CD4-positive, alpha-beta memory T cell (primary cell): ENCODE data around the gene SETD6. TPM values are rescaled to one million over a fixed set of nuclear protein-coding genes. Genes with fewer than 3 reads are reported as not detected.
A peak's percentile ranks its signal among the peaks of the same experiment; 100 is the strongest.

Source experiments
- CTCF ChIA-PET: fragments of 350-600 bp; sonication (Branson Sonifier 250); formaldehyde crosslinking; loops from one replicate; lab custom pipeline; 2021; ENCODE audit warnings: inconsistent platforms; ENCODE audit not compliant: partially characterized antibody; lab: Charles Lee
- POLR2A ChIA-PET: fragments of 350-600 bp; sonication (Branson Sonifier 250); formaldehyde crosslinking; loops from one replicate; lab custom pipeline; 2021; ENCODE audit not compliant: partially characterized antibody; lab: Charles Lee
- DNase-seq, 5 donors: peaks; one replicate each; pipeline versions ENCODE4 v3.0.0 to v3.0.0-alpha.2; 2020 to 2022; ENCODE audit warnings: mixed read lengths in 1 of 5
- H3K27ac ChIP-seq: one replicate; pipeline ENCODE4 v1.7.0; 2013; ENCODE audit warnings: low read depth, low read length
- H3K27me3 ChIP-seq: 2 replicates; pipeline ENCODE4 v1.7.0; 2013; ENCODE audit warnings: mild to moderate bottlenecking, low read length, moderate library complexity; ENCODE audit not compliant: insufficient read depth
- H3K36me3 ChIP-seq: 2 replicates; pipeline ENCODE4 v1.7.0; 2013; ENCODE audit warnings: mild to moderate bottlenecking, low read length, moderate library complexity; ENCODE audit not compliant: insufficient read depth
- H3K4me1 ChIP-seq: 2 replicates; pipeline ENCODE4 v1.7.0; 2013; ENCODE audit warnings: mild to moderate bottlenecking, low read length, moderate library complexity; ENCODE audit not compliant: insufficient read depth
- H3K4me3 ChIP-seq, 2 donors: one replicate each; pipeline ENCODE4 v1.7.0; 2013; ENCODE audit warnings: low read length in 2 of 2, mild to moderate bottlenecking in 1 of 2
- H3K9me3 ChIP-seq, 2 donors: one replicate each; pipeline ENCODE4 v1.7.0; 2013; ENCODE audit warnings: low read length in 2 of 2, control low read depth in 1 of 2; ENCODE audit not compliant: control insufficient read depth in 1 of 2
- H3K27ac Mint-ChIP-seq, 7 donors: one replicate each; pipeline ENCODE4 v1.8.0; 2020 to 2021; ENCODE audit warnings: mixed read lengths in 7 of 7, mild to moderate bottlenecking in 6 of 7, inconsistent platforms in 3 of 7, moderate library complexity in 3 of 7
- H3K27me3 Mint-ChIP-seq, 2 donors: one replicate each; pipeline ENCODE4 v1.8.0; 2020 to 2021; ENCODE audit warnings: mixed read lengths in 2 of 2
- H3K36me3 Mint-ChIP-seq, 2 donors: one replicate each; pipeline ENCODE4 v1.8.0; 2020 to 2021; ENCODE audit warnings: mixed read lengths in 2 of 2, inconsistent platforms in 1 of 2, mild to moderate bottlenecking in 1 of 2
- H3K4me1 Mint-ChIP-seq, 4 donors: one replicate each; pipeline ENCODE4 v1.8.0; 2020 to 2021; ENCODE audit warnings: mixed read lengths in 4 of 4, mild to moderate bottlenecking in 1 of 4
- H3K4me3 Mint-ChIP-seq, 8 donors: one replicate each; pipeline ENCODE4 v1.8.0; 2020 to 2021; ENCODE audit warnings: mixed read lengths in 8 of 8, mild to moderate bottlenecking in 7 of 8, moderate library complexity in 6 of 8, inconsistent platforms in 3 of 8
- H3K9me3 Mint-ChIP-seq, 8 donors: one replicate each; pipeline ENCODE4 v1.8.0; 2020 to 2021; ENCODE audit warnings: mixed read lengths in 8 of 8, mild to moderate bottlenecking in 5 of 8, inconsistent platforms in 3 of 8, moderate library complexity in 1 of 8
- intact Hi-C: fragments of 100-400 bp; cut with micrococcal nuclease; formaldehyde crosslinking; loops from one replicate; pipeline ENCODE4 v1.15.1; 2023
- polyA plus RNA-seq, 2 donors: library from polyadenylated mRNA; unstranded; fragments of 300-500 nt; fragmentation: Illumina TruSeq; gene quantifications; one replicate each; pipeline ENCODE4 v1.2.3, GENCODE V29; 2021
- total RNA-seq, 2 experiments: library from RNA; stranded (reverse); gene quantifications; one replicate each; pipeline ENCODE4 v1.2.3, GENCODE V29; 2021

SETD6 gene
- total and polyA plus RNA-seq, 4 experiments from 2014 or later: 6.1 to 38.3 (median 23.6) TPM

GRCh38 chr16:58537124-58537906 is 22.0 kb downstream of the SETD6 start:
- intact Hi-C loops: no loop called here
- Histone ChIP-seq H3K27me3 (no peaks in the 10 kb centered on the region), H3K9me3 (no peaks in the 10 kb centered on the region), H3K27ac (no peak overlapping the region), H3K4me1 (no peaks in the 10 kb centered on the region), H3K4me3 (no peak overlapping the region), H3K36me3 (peaks cover 80% of the 10 kb centered on the region)
- no peaks in the 10 kb centered on the region for H3K27me3 Mint-ChIP-seq
- H3K9me3 Mint-ChIP-seq: no peaks in the 10 kb centered on the region
- no peak for DNase-seq
- CTCF ChIA-PET: no interaction called here
- peak overlapping the region in 1 of 7 donors; percentile 62 for H3K27ac Mint-ChIP-seq
- H3K4me1 Mint-ChIP-seq: no peaks in the 10 kb centered on the region
- POLR2A ChIA-PET: no interaction called here
- H3K36me3 Mint-ChIP-seq: peaks cover 75 to 86% of the 10 kb centered on the region in 2 donors
- no peak overlapping the region for H3K4me3 Mint-ChIP-seq

- CTCF ChIA-PET: interaction anchor here (1.2 kb wide), 1 partner anchor 215 kb away, joined by 3 read pairs; no protein-coding TSS in a partner anchor
- H3K9me3 ChIP-seq: no peaks in the 10 kb centered on the region
- no peak overlapping the region for H3K27ac ChIP-seq
- Mint-ChIP-seq H3K4me3 (no peak overlapping the region), H3K36me3 (peaks cover 78 to 92% of the 10 kb centered on the region in 2 donors), H3K9me3 (no peaks in the 10 kb centered on the region), H3K27ac (no peak overlapping the region), H3K4me1 (peaks cover 0 to 3% (median 0%) of the 10 kb centered on the region in 4 donors), H3K27me3 (no peaks in the 10 kb centered on the region)
- intact Hi-C loops: no loop called here
- H3K36me3 ChIP-seq: peaks cover 92% of the 10 kb centered on the region
- no peak overlapping the region for H3K4me3 ChIP-seq
- no peaks in the 10 kb centered on the region for H3K4me1 ChIP-seq
- POLR2A ChIA-PET: interaction anchor here (1.3 kb wide), 1 partner anchor 25 kb away, joined by 3 read pairs; no protein-coding TSS in a partner anchor
- no peak for DNase-seq
- H3K27me3 ChIP-seq: no peaks in the 10 kb centered on the region
Measured at GRCh38 chr16:58541711-58542110, 26.4 kb downstream of the SETD6 start.

- H3K27me3 Mint-ChIP-seq: no peaks in the 10 kb centered on the region
- H3K4me3 ChIP-seq: no peak overlapping the region
- intact Hi-C loops: no loop called here
- H3K36me3 Mint-ChIP-seq: peaks cover 78 to 92% of the 10 kb centered on the region in 2 donors
- no peaks in the 10 kb centered on the region for H3K27me3 ChIP-seq
- peaks cover 0 to 3% (median 0%) of the 10 kb centered on the region in 4 donors for H3K4me1 Mint-ChIP-seq
- H3K4me3 Mint-ChIP-seq: no peak overlapping the region
- POLR2A ChIA-PET: interaction anchor here (1.3 kb wide), 1 partner anchor 26 kb away, joined by 3 read pairs; no protein-coding TSS in a partner anchor
- H3K9me3 ChIP-seq: no peaks in the 10 kb centered on the region
- DNase-seq: no peak
- no peaks in the 10 kb centered on the region for H3K9me3 Mint-ChIP-seq
- peak overlapping the region in 1 of 7 donors; percentile 79 for H3K27ac Mint-ChIP-seq
- CTCF ChIA-PET: interaction anchor here (1.2 kb wide), 1 partner anchor 214 kb away, joined by 3 read pairs; no protein-coding TSS in a partner anchor
- H3K4me1 ChIP-seq: no peaks in the 10 kb centered on the region
- H3K27ac ChIP-seq: no peak overlapping the region
- peaks cover 92% of the 10 kb centered on the region for H3K36me3 ChIP-seq
Measured at GRCh38 chr16:58542291-58542690, 27.0 kb downstream of the SETD6 start.

GRCh38 chr16:58543685-58544084 is 28.4 kb downstream of the SETD6 start:
- Mint-ChIP-seq H3K4me3 (no peak overlapping the region), H3K27ac (no peak overlapping the region), H3K36me3 (peaks cover 70 to 92% of the 10 kb centered on the region in 2 donors), H3K9me3 (no peaks in the 10 kb centered on the region), H3K4me1 (peaks cover 0 to 5% (median 0%) of the 10 kb centered on the region in 4 donors), H3K27me3 (no peaks in the 10 kb centered on the region)
- ChIA-PET CTCF (no interaction called here), POLR2A (no interaction called here)
- no peaks in the 10 kb centered on the region for H3K4me1 ChIP-seq
- no peak overlapping the region for H3K27ac ChIP-seq
- H3K4me3 ChIP-seq: no peak overlapping the region
- no peaks in the 10 kb centered on the region for H3K9me3 ChIP-seq
- H3K36me3 ChIP-seq: peaks cover 87% of the 10 kb centered on the region
- DNase-seq: no peak
- intact Hi-C loops: no loop called here
- H3K27me3 ChIP-seq: no peaks in the 10 kb centered on the region

- no peaks in the 10 kb centered on the region for H3K27me3 Mint-ChIP-seq
- H3K27ac Mint-ChIP-seq: peak overlapping the region in 2 of 7 donors; percentile 16 to 23
- H3K36me3 Mint-ChIP-seq: peaks cover 67 to 96% of the 10 kb centered on the region in 2 donors
- ChIA-PET CTCF (no interaction called here), POLR2A (no interaction called here)
- H3K4me1 Mint-ChIP-seq: peaks cover 0 to 6% (median 2%) of the 10 kb centered on the region in 4 donors
- Histone ChIP-seq H3K9me3 (no peaks in the 10 kb centered on the region), H3K4me3 (no peak overlapping the region), H3K36me3 (peaks cover 86% of the 10 kb centered on the region), H3K4me1 (no peaks in the 10 kb centered on the region), H3K27me3 (no peaks in the 10 kb centered on the region), H3K27ac (no peak overlapping the region)
- no peak overlapping the region for H3K4me3 Mint-ChIP-seq
- no peak for DNase-seq
- intact Hi-C loops: no loop called here
- no peaks in the 10 kb centered on the region for H3K9me3 Mint-ChIP-seq
Measured at GRCh38 chr16:58548378-58548777, 33.1 kb downstream of the SETD6 start.

GRCh38 chr16:58551496-58551895 is 36.2 kb downstream of the SETD6 start:
- Histone ChIP-seq H3K4me3 (no peak overlapping the region), H3K36me3 (peaks cover 79% of the 10 kb centered on the region), H3K27me3 (no peaks in the 10 kb centered on the region), H3K4me1 (no peaks in the 10 kb centered on the region), H3K9me3 (no peaks in the 10 kb centered on the region), H3K27ac (no peak overlapping the region)
- H3K9me3 Mint-ChIP-seq: no peaks in the 10 kb centered on the region
- DNase-seq: no peak
- ChIA-PET CTCF (no interaction called here), POLR2A (no interaction called here)
- H3K27me3 Mint-ChIP-seq: no peaks in the 10 kb centered on the region
- intact Hi-C loops: no loop called here
- no peak overlapping the region for H3K4me3 Mint-ChIP-seq
- H3K27ac Mint-ChIP-seq: peak overlapping the region in 3 of 7 donors; percentile 9 to 53 (median 20)
- peaks cover 0 to 6% (median 2%) of the 10 kb centered on the region in 4 donors for H3K4me1 Mint-ChIP-seq
- peaks cover 67 to 91% of the 10 kb centered on the region in 2 donors for H3K36me3 Mint-ChIP-seq

GRCh38 chr16:58556678-58557077 is 41.4 kb downstream of the SETD6 start:
- ChIA-PET POLR2A (no interaction called here), CTCF (no interaction called here)
- no peaks in the 10 kb centered on the region for H3K27me3 ChIP-seq
- H3K36me3 ChIP-seq: peaks cover 66% of the 10 kb centered on the region
- no peaks in the 10 kb centered on the region for H3K4me1 ChIP-seq
- no peak for DNase-seq
- H3K27ac ChIP-seq: no peak overlapping the region
- peaks cover 45 to 83% of the 10 kb centered on the region in 2 donors for H3K36me3 Mint-ChIP-seq
- H3K27me3 Mint-ChIP-seq: no peaks in the 10 kb centered on the region
- peaks cover 0 to 6% (median under 1%) of the 10 kb centered on the region in 4 donors for H3K4me1 Mint-ChIP-seq
- intact Hi-C loops: no loop called here
- no peak overlapping the region for H3K4me3 Mint-ChIP-seq
- no peak overlapping the region for H3K27ac Mint-ChIP-seq
- no peak overlapping the region for H3K4me3 ChIP-seq
- no peaks in the 10 kb centered on the region for H3K9me3 Mint-ChIP-seq
- no peaks in the 10 kb centered on the region for H3K9me3 ChIP-seq
